HFFc6 (cell line): ENCODE data around the gene EIF4G3. TPM values are rescaled to one million over a fixed set of nuclear protein-coding genes. Genes with fewer than 3 reads are reported as not detected.

ENCODE experiments used
- DNase-seq: peaks from one replicate; pipeline ENCODE4 v3.0.0-alpha.2; 2018
- H3K27ac Mint-ChIP-seq: 2 replicates; pipeline ENCODE4 v1.8.0; 2020; ENCODE audit warnings: mild to moderate bottlenecking, mixed read lengths
- H3K27me3 Mint-ChIP-seq: 2 replicates; pipeline ENCODE4 v1.8.0; 2021; ENCODE audit warnings: mild to moderate bottlenecking, moderate library complexity, mixed read lengths; ENCODE audit not compliant: insufficient read depth
- H3K36me3 Mint-ChIP-seq: 2 replicates; pipeline ENCODE4 v1.8.0; 2021; ENCODE audit warnings: low read depth, mixed read lengths
- H3K4me1 Mint-ChIP-seq: 2 replicates; pipeline ENCODE4 v1.8.0; 2020; ENCODE audit warnings: low read depth, mixed read lengths
- H3K4me3 Mint-ChIP-seq: 2 replicates; pipeline ENCODE4 v1.8.0; 2020; ENCODE audit warnings: mild to moderate bottlenecking, moderate library complexity, mixed read lengths
- H3K9me3 Mint-ChIP-seq: 2 replicates; pipeline ENCODE4 v1.8.0; 2020; ENCODE audit warnings: mild to moderate bottlenecking, mixed read lengths
- CTCF ChIP-seq: fragments of 200-600 bp; sonication (generic); IDR thresholded peaks from 2 replicates; pipeline ENCODE4 v1.5.0; 2021; ENCODE audit warnings: antibody characterized with exemption, mild to moderate bottlenecking
- total RNA-seq, 6 experiments: library from RNA; stranded (reverse); fragmentation: NEBNext Ultra II Directional; extraction: Animal tissue kit (Norgen Biotek cat#: 25700); gene quantifications; 2 replicates in 1 of 6; 3 replicates in 5 of 6; pipeline ENCODE4 v1.2.3, GENCODE V29; 2021

The EIF4G3 gene
- total RNA-seq, 6 experiments from 2014 or later = 79.5 to 88.6 (median 82.0) TPM

- H3K4me1 Mint-ChIP-seq = peaks cover 24% of the 10 kb centered on the region
- no peaks in the 10 kb centered on the region for H3K9me3 Mint-ChIP-seq
- no peak for DNase-seq
- peaks cover 3% of the 10 kb centered on the region; the same call in 1 of the 2 replicates for H3K27me3 Mint-ChIP-seq
- peaks cover 31% of the 10 kb centered on the region for H3K36me3 Mint-ChIP-seq
- TF ChIP-seq CTCF = no peak
- no peak overlapping the region for H3K4me3 Mint-ChIP-seq
- H3K27ac Mint-ChIP-seq = no peak overlapping the region
These were observed 346.8 kb downstream of the EIF4G3 start for GRCh38 chr1:20829946-20830345.

- Mint-ChIP-seq H3K27me3 (peaks cover 3% of the 10 kb centered on the region; the same call in 1 of the 2 replicates), H3K9me3 (no peaks in the 10 kb centered on the region), H3K4me1 (peaks cover 20% of the 10 kb centered on the region), H3K27ac (0 out of 2 replicates have a peak overlapping the region, but pooled peaks have one; percentile 12), H3K36me3 (peaks cover 26% of the 10 kb centered on the region), H3K4me3 (no peak overlapping the region)
- no peak for TF ChIP-seq CTCF
- DNase-seq = no peak
These were observed 347.2 kb downstream of the EIF4G3 start for GRCh38 chr1:20829531-20829930.

GRCh38 chr1:20823845-20824244 is 352.9 kb downstream of the EIF4G3 start:
- no peak for TF ChIP-seq CTCF
- Mint-ChIP-seq H3K27ac (no peak overlapping the region), H3K27me3 (peaks cover 3% of the 10 kb centered on the region), H3K4me3 (no peak overlapping the region), H3K9me3 (no peaks in the 10 kb centered on the region), H3K36me3 (peaks cover 23% of the 10 kb centered on the region), H3K4me1 (no peaks in the 10 kb centered on the region)
- DNase-seq = no peak

GRCh38 chr1:20821466-20821865 is 355.2 kb downstream of the EIF4G3 start:
- no peak overlapping the region for H3K4me3 Mint-ChIP-seq
- no peak for DNase-seq
- peaks cover 9% of the 10 kb centered on the region for H3K36me3 Mint-ChIP-seq
- peaks cover 3% of the 10 kb centered on the region for H3K27me3 Mint-ChIP-seq
- no peak for TF ChIP-seq CTCF
- no peaks in the 10 kb centered on the region for H3K4me1 Mint-ChIP-seq
- no peak overlapping the region for H3K27ac Mint-ChIP-seq
- H3K9me3 Mint-ChIP-seq = no peaks in the 10 kb centered on the region

GRCh38 chr1:20819818-20820217 is 356.9 kb downstream of the EIF4G3 start:
- Mint-ChIP-seq H3K4me1 (no peaks in the 10 kb centered on the region), H3K4me3 (no peak overlapping the region), H3K27ac (no peak overlapping the region), H3K36me3 (peaks cover 9% of the 10 kb centered on the region), H3K27me3 (peaks cover 2% of the 10 kb centered on the region; the same call in 1 of the 2 replicates), H3K9me3 (no peaks in the 10 kb centered on the region)
- DNase-seq = no peak
- no peak for TF ChIP-seq CTCF

- H3K36me3 Mint-ChIP-seq = peaks cover 11% of the 10 kb centered on the region
- H3K4me1 Mint-ChIP-seq = peaks cover 6% of the 10 kb centered on the region; the same call in 1 of the 2 replicates
- no peak for TF ChIP-seq CTCF
- DNase-seq = no peak
- peaks cover 2% of the 10 kb centered on the region; the same call in 1 of the 2 replicates for H3K27me3 Mint-ChIP-seq
- H3K4me3 Mint-ChIP-seq = no peak overlapping the region
- H3K9me3 Mint-ChIP-seq = no peaks in the 10 kb centered on the region
- no peak overlapping the region for H3K27ac Mint-ChIP-seq
These were observed 362.2 kb downstream of the EIF4G3 start for GRCh38 chr1:20814534-20814871.
